HG03095 (cell line): ENCODE results near the gene C16orf92.

Experiments
- ATAC-seq: cut with Tn5 transposase; IDR thresholded peaks from one replicate; pipeline ENCODE4 v1.9.1; 2021; ENCODE audit warnings: moderate library complexity; ENCODE audit not compliant: unreplicated experiment

C16orf92 gene

DNA sequence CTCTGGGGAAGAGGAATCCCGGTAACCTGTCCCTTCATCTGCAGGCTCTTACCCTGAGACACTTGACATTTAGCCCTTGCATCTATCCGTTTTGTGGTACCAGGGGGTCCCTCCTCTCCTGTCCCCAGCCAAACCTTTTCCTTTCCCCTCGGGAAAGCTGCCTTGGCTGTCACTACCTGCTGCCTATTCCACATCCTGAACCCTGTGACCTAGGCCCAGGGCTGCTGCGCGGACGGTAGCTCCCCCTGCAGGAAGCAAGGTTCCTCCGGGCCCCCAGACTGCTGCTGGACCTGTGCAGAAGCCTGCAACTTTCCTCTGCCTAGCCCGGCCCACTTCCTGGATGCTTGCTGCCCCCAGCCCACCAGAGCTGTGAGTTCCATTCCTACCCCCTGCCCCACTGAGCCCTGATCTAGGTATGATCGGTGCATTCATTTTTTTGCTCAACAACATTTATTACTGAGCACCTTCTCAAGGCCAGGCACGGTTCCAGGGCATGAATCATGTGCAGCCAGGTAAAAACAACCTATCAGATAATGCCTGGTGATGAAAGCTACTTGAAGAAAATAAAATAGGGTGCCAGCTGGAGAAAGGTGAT lies 32.1 kb downstream of the C16orf92 start:
- ATAC-seq = no peak

- no peak for ATAC-seq
Measured at GRCh38 chr16:30060346-30060745, 37.3 kb downstream of the C16orf92 start.

DNA sequence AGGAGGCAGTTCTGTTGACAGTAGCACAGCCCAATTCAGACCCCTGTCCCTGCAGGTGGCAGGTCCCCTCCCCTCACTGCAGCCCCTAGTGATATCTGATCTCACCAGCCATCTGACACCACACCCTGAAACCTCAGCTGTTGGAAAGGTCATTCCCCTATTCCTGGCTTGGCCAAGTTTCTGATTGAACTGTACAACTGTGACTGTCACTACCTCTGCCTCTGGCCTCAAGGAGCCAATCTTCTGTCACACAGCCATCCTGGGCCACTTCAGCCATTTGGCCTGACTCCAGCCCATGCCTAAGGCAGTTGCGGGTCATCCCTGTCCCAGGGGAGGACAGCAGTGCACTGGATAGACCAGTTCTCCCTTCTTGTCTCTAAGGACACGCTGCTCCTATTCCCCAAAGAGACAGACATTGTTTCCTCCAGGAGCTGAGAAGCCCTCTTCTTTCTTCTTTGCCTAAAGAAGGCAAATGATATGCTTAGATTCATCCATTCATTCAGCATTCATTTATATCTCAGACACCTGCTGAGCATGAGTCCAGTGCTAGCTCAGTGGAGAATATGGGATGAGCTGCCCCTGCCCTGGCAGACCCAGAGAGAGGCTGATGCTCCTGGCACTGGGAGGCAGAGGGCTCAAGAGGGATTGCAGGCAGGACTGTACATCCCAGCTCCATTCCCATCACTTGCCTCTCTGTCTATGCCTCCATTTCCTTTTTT lies 38.0 kb downstream of the C16orf92 start:
- ATAC-seq = no peak

GRCh38 chr16:30063278-30063892 lies 40.4 kb downstream of the C16orf92 start:
- ATAC-seq = no peak

GRCh38 chr16:30063893-30064728 lies 41.1 kb downstream of the C16orf92 start:
- ATAC-seq = no peak

DNA sequence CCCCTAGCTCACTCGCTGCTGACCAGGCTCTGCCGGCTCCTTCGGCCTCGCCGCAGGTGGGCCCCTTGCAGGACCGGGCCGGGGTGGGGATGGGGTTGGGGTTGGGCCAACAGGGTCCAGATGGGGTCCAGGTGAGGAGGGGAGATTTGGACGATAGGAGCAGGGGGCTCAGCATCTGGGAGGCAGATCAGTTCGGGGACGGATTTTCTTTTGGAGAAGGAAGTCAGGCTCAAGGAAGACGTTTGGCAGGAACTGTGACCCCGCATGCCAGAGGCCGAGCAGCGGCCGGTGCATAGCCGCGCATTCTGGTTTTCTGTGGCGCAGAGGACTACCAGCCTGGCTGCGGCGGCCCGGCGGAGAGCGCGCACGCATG lies 41.7 kb downstream of the C16orf92 start:
- ATAC-seq = no peak

DNA sequence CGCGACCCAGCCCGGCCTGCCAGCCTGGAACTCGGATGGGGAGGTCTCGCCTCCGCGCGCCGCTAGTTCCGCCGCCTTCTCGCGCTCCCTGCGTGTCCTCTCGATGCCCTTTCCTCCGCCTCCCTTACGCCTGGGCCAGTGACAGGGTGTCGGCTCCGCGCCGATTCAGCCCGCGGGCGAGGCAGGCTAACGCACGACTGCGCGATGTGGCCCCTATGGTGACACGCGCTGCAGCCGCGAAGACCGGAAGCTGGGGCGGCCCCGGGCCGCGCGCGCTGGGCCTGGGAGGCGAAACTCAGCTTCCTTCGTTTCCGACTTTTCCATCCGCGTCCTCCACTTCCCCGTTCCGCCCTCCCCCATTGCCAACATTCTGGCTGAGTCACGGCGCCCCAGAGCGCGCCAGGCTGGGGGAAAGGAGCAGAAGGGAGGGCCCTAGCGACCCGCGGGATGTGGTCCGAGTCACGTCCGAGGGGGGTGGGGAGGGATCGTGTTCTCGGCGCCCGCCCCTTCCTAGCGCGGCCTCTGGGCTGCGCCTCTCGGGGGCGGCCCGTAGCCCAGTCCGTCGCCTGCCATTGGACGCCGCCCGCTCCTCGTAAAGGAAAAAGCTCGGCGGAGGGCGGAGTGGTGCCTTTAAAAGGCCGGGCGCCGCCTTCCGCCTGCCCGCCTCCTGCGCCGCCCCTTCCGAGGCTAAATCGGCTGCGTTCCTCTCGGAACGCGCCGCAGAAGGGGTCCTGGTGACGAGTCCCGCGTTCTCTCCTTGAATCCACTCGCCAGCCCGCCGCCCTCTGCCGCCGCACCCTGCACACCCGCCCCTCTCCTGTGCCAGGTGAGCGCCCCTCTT lies 42.3 kb downstream of the C16orf92 start, which contains the start of gene ALDOA:
Gene ALDOA (plus strand): TSS at position 659 of the 841 bp plus-strand sequence. CDS start 1,138 bp downstream, outside the sequence.
- ATAC-seq = peak; percentile 69

GRCh38 chr16:30065943-30066760 lies 43.2 kb downstream of the C16orf92 start:
- no peak for ATAC-seq

GRCh38 chr16:30066761-30067583 lies 44.0 kb downstream of the C16orf92 start:
- ATAC-seq = no peak

DNA sequence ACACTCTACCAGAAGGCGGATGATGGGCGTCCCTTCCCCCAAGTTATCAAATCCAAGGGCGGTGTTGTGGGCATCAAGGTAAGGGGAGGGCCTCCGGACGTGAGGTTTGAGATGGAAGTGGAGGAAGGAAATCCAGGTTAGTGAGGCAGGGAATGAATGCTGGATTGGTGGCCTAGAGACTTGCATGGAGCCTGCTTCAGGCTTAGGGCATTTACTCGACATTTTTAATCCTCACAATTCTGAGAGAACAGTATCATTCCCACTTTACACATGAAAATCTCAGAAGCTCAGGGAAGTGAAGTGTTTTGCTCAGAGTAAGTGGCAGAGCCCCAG lies 44.6 kb downstream of the C16orf92 start:
- no peak for ATAC-seq

DNA sequence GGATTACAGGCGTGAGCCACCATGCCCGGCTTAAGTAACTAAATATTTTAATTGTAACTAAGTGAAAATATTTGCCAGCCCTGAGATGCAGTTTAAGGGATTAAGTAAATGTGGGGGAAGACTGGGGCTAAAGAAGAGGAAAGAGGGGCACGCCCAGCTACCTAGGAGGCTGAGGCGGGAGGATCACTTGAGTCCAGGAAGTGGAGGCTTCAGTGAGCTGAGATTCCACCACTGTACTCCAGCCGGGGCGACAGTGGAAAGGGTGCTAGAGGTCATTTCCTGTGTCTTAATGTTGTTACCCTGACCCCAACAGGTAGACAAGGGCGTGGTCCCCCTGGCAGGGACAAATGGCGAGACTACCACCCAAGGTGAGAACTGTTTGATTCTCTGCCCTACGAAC lies 45.3 kb downstream of the C16orf92 start:
- ATAC-seq = no peak

- ATAC-seq = no peak
Measured at GRCh38 chr16:30068750-30069610, 46.0 kb downstream of the C16orf92 start.

GRCh38 chr16:30069611-30070462 lies 46.8 kb downstream of the C16orf92 start:
- ATAC-seq = no peak

GRCh38 chr16:30070490-30070889 lies 47.5 kb downstream of the C16orf92 start:
- no peak for ATAC-seq
